Nephron (organoid): ENCODE results near the gene ZNF710.
A peak's percentile ranks its signal among the peaks of the same experiment; 100 is the strongest.

Source experiments
- H3K27ac Mint-ChIP-seq, 3 experiments: 2 replicates each; pipeline ENCODE4 v1.8.0; 2020; ENCODE audit warnings: mixed read lengths in 3 of 3, mild to moderate bottlenecking in 2 of 3, moderate library complexity in 1 of 3
- H3K27me3 Mint-ChIP-seq: 2 replicates; pipeline ENCODE4 v1.8.0; 2021; ENCODE audit warnings: low read depth, mild to moderate bottlenecking, moderate library complexity, mixed read lengths
- H3K36me3 Mint-ChIP-seq: 2 replicates; pipeline ENCODE4 v1.8.0; 2020; ENCODE audit warnings: low read depth, mixed read lengths
- H3K4me1 Mint-ChIP-seq: 2 replicates; pipeline ENCODE4 v1.8.0; 2020; ENCODE audit warnings: mixed read lengths
- H3K4me3 Mint-ChIP-seq, 3 experiments: 2 replicates each; pipeline ENCODE4 v1.8.0; 2020; ENCODE audit warnings: mild to moderate bottlenecking in 3 of 3, mixed read lengths in 3 of 3, moderate library complexity in 2 of 3
- H3K9me3 Mint-ChIP-seq: 2 replicates; pipeline ENCODE4 v1.8.0; 2020; ENCODE audit warnings: mixed read lengths
- TF ChIP-seq, protein P1 (sequence below), 3 experiments: fragments of 200-600 bp; sonication (generic); IDR thresholded peaks; one replicate each; pipeline ENCODE4 v1.5.0; 2021; ENCODE audit warnings: antibody characterized with exemption in 3 of 3; ENCODE audit not compliant: unreplicated experiment in 3 of 3

Gene ZNF710

DNA sequence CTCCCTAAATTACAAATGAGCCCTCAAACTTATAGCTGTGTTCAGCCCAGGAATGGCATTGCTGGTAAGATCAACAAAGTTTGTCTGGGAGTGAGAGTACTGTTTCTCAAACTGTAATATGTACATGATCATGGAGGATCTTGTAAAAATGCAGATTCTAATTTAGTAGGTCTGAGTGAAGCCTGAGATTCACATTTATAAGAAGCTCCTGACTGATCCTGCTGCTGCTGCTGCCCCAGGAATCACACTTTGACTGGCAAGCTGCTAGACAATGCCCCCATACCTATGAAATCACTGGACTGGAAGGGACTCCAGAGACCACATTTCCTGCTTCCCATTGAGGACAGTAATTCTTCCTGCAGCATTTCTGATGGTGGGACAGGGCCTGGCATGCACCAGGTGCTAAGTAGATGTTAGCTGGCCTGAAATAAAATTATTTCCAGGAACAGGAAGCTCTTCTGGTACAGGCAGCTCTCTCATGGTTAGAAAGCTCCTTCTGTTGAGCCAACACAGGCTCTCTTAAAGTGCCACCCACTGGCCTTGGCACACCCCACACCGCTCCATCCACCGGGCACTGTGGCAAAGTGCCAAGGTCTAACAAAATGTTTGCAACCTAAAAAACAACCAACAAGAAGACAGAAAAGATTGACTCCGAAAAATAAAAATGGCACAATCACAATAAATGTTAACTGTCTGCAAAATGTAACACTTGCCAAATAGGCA is 36.7 kb upstream of the ZNF710 start:
- TF ChIP-seq, protein P1, sequence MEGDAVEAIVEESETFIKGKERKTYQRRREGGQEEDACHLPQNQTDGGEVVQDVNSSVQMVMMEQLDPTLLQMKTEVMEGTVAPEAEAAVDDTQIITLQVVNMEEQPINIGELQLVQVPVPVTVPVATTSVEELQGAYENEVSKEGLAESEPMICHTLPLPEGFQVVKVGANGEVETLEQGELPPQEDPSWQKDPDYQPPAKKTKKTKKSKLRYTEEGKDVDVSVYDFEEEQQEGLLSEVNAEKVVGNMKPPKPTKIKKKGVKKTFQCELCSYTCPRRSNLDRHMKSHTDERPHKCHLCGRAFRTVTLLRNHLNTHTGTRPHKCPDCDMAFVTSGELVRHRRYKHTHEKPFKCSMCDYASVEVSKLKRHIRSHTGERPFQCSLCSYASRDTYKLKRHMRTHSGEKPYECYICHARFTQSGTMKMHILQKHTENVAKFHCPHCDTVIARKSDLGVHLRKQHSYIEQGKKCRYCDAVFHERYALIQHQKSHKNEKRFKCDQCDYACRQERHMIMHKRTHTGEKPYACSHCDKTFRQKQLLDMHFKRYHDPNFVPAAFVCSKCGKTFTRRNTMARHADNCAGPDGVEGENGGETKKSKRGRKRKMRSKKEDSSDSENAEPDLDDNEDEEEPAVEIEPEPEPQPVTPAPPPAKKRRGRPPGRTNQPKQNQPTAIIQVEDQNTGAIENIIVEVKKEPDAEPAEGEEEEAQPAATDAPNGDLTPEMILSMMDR (IDR thresholded peaks at IDR 0.05; ENCODE audit: unreplicated experiment in 3 of 3): no peak
- Mint-ChIP-seq H3K27ac (peak overlapping the region in 2 of 3 experiments; percentile 33 to 34), H3K27me3 (peaks cover 7% of the 10 kb centered on the region), H3K36me3 (no peaks in the 10 kb centered on the region), H3K9me3 (no peaks in the 10 kb centered on the region), H3K4me3 (no peak overlapping the region), H3K4me1 (no peaks in the 10 kb centered on the region)

DNA sequence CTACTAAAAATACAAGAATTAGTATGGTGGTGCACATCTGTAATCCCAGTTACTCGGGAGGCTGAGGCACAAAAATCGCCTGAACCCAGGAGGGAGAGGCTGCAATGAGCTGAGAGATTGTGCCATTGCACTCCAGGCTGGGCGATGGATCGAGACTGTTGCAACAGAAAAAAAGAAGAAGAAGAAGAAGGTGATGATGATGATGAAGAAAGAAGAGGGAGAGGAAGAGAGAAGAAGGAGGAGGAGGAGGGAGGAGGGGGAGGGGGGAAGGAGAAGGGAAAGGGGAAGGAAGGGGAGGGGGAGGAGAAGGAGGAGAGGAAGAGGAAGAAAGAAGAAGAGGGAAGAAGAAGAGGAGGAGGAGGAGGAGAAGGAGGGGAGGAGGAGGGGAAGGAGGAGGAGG is 33.2 kb upstream of the ZNF710 start:
- H3K27ac Mint-ChIP-seq: no peak overlapping the region
- H3K36me3 Mint-ChIP-seq: no peaks in the 10 kb centered on the region
- no peaks in the 10 kb centered on the region for H3K9me3 Mint-ChIP-seq
- no peaks in the 10 kb centered on the region for H3K4me1 Mint-ChIP-seq
- TF ChIP-seq, protein P1 (IDR thresholded peaks at IDR 0.05; ENCODE audit: unreplicated experiment in 3 of 3): no peak
- H3K4me3 Mint-ChIP-seq: no peak overlapping the region
- peaks cover 7% of the 10 kb centered on the region for H3K27me3 Mint-ChIP-seq

DNA sequence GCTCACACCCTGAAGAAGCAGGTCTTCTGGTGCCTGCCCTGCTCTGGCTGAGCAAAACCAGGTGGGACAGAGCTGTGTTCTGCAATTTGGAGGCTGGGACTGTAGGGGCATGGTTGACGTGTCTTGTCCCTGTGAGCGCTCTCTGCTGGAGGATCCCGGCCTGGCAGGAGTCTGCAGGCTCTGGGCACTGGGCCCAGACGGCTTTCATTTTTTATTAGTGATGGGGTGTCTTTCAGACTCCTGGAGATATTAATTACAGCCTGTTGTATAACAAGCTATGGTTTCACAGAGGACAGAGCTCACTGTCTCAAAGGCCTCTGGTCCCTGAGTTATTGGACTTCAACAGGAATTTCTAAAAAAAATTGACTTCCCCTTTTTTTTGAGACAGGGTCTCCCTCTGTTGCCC is 29.5 kb upstream of the ZNF710 start:
- no peak overlapping the region for H3K27ac Mint-ChIP-seq
- no peak overlapping the region for H3K4me3 Mint-ChIP-seq
- no peaks in the 10 kb centered on the region for H3K4me1 Mint-ChIP-seq
- H3K9me3 Mint-ChIP-seq: peaks cover 3% of the 10 kb centered on the region
- peaks cover 22% of the 10 kb centered on the region for H3K27me3 Mint-ChIP-seq
- H3K36me3 Mint-ChIP-seq: no peaks in the 10 kb centered on the region
- TF ChIP-seq, protein P1 (IDR thresholded peaks at IDR 0.05; ENCODE audit: unreplicated experiment in 3 of 3): peak; percentile 52 to 64 (median 53)

DNA sequence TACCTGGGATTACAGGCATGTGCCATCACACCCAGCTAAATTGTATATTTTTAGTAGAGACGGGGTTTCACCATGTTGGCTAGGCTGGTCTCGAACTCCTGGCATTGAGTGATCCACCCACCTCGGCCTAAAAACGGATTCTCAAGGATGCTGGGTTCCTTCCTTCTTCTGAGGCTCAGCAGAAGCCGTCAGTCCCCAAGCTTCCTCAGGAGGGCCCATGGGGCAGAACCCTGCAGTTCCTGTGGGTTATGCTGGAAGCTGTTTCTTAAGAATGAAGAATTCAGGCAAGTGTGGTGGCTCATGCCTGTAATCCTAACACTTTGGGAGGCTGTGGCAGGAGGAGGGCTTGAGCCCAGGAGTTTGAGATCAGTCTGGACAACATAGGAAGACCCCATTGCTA is 29.0 kb upstream of the ZNF710 start:
- no peaks in the 10 kb centered on the region for H3K4me1 Mint-ChIP-seq
- H3K4me3 Mint-ChIP-seq: no peak overlapping the region
- peaks cover 24% of the 10 kb centered on the region for H3K27me3 Mint-ChIP-seq
- H3K9me3 Mint-ChIP-seq: peaks cover 3% of the 10 kb centered on the region
- TF ChIP-seq, protein P1 (IDR thresholded peaks at IDR 0.05; ENCODE audit: unreplicated experiment in 3 of 3): no peak
- H3K27ac Mint-ChIP-seq: no peak overlapping the region
- H3K36me3 Mint-ChIP-seq: no peaks in the 10 kb centered on the region

DNA sequence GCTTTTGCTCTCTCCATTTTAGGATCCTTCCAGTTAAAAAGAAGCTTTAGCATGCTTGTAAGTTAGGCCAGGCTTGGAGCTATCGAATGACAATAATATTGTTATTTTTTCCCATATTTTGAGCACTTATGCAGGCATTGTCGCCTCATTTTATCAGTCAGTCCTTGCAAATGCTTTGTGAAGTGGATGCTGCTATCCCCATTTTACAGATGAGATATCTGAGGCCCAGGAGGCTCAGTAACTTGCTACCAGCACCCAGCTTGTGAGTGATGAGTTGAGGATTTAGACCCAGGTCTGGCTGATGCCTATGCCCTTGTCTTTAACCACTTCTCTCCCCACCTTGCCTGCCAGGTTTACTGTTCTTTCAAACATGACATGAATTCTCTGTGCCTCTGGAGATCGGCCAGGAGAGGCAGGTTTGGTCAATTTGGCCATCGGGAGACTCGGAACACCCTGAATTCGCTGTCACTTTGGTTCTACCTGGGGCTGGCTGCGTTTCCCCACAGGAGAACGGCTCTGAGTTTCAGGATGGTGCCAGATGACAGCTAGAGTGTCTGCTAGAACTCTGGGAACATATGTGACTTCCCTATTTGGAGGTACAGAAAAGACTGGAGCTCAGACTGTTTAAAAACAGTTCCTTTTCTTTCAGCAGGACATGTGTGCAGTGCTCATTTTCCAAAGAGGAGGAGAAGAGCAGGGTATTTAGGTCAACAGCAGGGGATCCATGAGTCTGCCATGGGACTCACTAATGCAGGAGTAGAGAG is 25.5 kb upstream of the ZNF710 start:
- Mint-ChIP-seq H3K27me3 (peaks cover 28% of the 10 kb centered on the region), H3K4me3 (no peak overlapping the region), H3K36me3 (no peaks in the 10 kb centered on the region), H3K4me1 (no peaks in the 10 kb centered on the region), H3K27ac (no peak overlapping the region), H3K9me3 (peaks cover 3% of the 10 kb centered on the region)
- TF ChIP-seq, protein P1 (IDR thresholded peaks at IDR 0.05; ENCODE audit: unreplicated experiment in 3 of 3): no peak
